GM18517 (cell line): Measurements from ENCODE around the gene PPRC1.

ENCODE experiments used
- ATAC-seq: cut with Tn5 transposase; IDR thresholded peaks from one replicate; pipeline ENCODE4 v1.9.1; 2021; ENCODE audit warnings: mild to moderate bottlenecking, moderate library complexity; ENCODE audit not compliant: unreplicated experiment

Gene PPRC1

GRCh38 chr10:102132563-102133372 lies at the start of gene PPRC1:
Gene PPRC1 (plus strand): TSS chr10:102133040. CDS start chr10:102133069, 29 bp downstream.
- peak; percentile 92 for ATAC-seq

- no peak for ATAC-seq
Measured at GRCh38 chr10:102083541-102083940, 49.3 kb upstream of the PPRC1 start.

- ATAC-seq, result no peak
Measured at GRCh38 chr10:102085336-102085735, 47.5 kb upstream of the PPRC1 start.

- ATAC-seq, result no peak
Measured at GRCh38 chr10:102086196-102086595, 46.6 kb upstream of the PPRC1 start.

GRCh38 chr10:102090772-102091171 lies 42.1 kb upstream of the PPRC1 start:
- no peak for ATAC-seq

- ATAC-seq, result no peak
Measured at GRCh38 chr10:102096449-102096848, 36.4 kb upstream of the PPRC1 start.

- ATAC-seq, result no peak
Measured at GRCh38 chr10:102101152-102101551, 31.7 kb upstream of the PPRC1 start.

- no peak for ATAC-seq
Measured at GRCh38 chr10:102102421-102102820, 30.4 kb upstream of the PPRC1 start.

GRCh38 chr10:102106998-102107397 lies 25.8 kb upstream of the PPRC1 start:
- no peak for ATAC-seq

GRCh38 chr10:102109166-102110116 lies 23.4 kb upstream of the PPRC1 start:
- no peak for ATAC-seq

GRCh38 chr10:102111276-102111675 lies 21.6 kb upstream of the PPRC1 start:
- ATAC-seq, result no peak

- no peak for ATAC-seq
Measured at GRCh38 chr10:102112210-102112817, 20.5 kb upstream of the PPRC1 start.

GRCh38 chr10:102113261-102113955 lies 19.4 kb upstream of the PPRC1 start:
- no peak for ATAC-seq

- no peak for ATAC-seq
Measured at GRCh38 chr10:102113956-102114857, 18.6 kb upstream of the PPRC1 start.

- ATAC-seq, result no peak
Measured at GRCh38 chr10:102114861-102115618, 17.8 kb upstream of the PPRC1 start.

GRCh38 chr10:102115775-102116174 lies 17.1 kb upstream of the PPRC1 start:
- no peak for ATAC-seq

- ATAC-seq, result no peak
Measured at GRCh38 chr10:102116656-102117055, 16.2 kb upstream of the PPRC1 start.

GRCh38 chr10:102117391-102118159 lies 15.3 kb upstream of the PPRC1 start:
- no peak for ATAC-seq
